GM15510 (cell line): ENCODE measurements around the gene KIAA1671.

ENCODE experiments used
- POLR2A ChIP-seq: IDR thresholded peaks from 3 replicates; pipeline ENCODE4 v1.6.1; 2011; ENCODE audit warnings: borderline replicate concordance; ENCODE audit not compliant: insufficient read length; ENCODE audit errors: extremely low read depth

The KIAA1671 gene

GRCh38 chr22:24945430-24945829, 7.1 kb upstream of the KIAA1671 start:
- no peak for TF ChIP-seq POLR2A

GRCh38 chr22:24947383-24947782, 5.1 kb upstream of the KIAA1671 start:
- no peak for TF ChIP-seq POLR2A

- no peak for TF ChIP-seq POLR2A
Observed at GRCh38 chr22:24947881-24948280, 4.6 kb upstream of the KIAA1671 start.

GRCh38 chr22:24948356-24949202, 3.9 kb upstream of the KIAA1671 start:
- no peak for TF ChIP-seq POLR2A

GRCh38 chr22:24950272-24950902, 2.1 kb upstream of the KIAA1671 start:
- no peak for TF ChIP-seq POLR2A

GRCh38 chr22:24952837-24953383, 394 bp downstream of the KIAA1671 start:
- no peak for TF ChIP-seq POLR2A

GRCh38 chr22:24953384-24954113, 1.0 kb downstream of the KIAA1671 start:
- no peak for TF ChIP-seq POLR2A

- no peak for TF ChIP-seq POLR2A
Observed at GRCh38 chr22:24954114-24954463, 1.6 kb downstream of the KIAA1671 start.

GRCh38 chr22:24954856-24955255, 2.3 kb downstream of the KIAA1671 start:
- TF ChIP-seq POLR2A: no peak

GRCh38 chr22:24957043-24957442, 4.5 kb downstream of the KIAA1671 start:
- TF ChIP-seq POLR2A: no peak

- TF ChIP-seq POLR2A: no peak
Observed at GRCh38 chr22:24961217-24961844, 8.8 kb downstream of the KIAA1671 start.

- no peak for TF ChIP-seq POLR2A
Observed at GRCh38 chr22:24962094-24962493, 9.6 kb downstream of the KIAA1671 start.

- TF ChIP-seq POLR2A: no peak
Observed at GRCh38 chr22:24962835-24963234, 10.3 kb downstream of the KIAA1671 start.

GRCh38 chr22:24964441-24964840, 11.9 kb downstream of the KIAA1671 start:
- no peak for TF ChIP-seq POLR2A
